Chondrocyte (in vitro differentiated cells): ENCODE data around the gene MRPL43. TPM values are rescaled to one million over a fixed set of nuclear protein-coding genes. Genes with fewer than 3 reads are reported as not detected.
A peak's percentile ranks its signal among the peaks of the same experiment; 100 is the strongest.
"Not testable (repeated sequence)": the region's sequence is repeated elsewhere in the genome, so short reads cannot be mapped to it uniquely, and the experiment has no call there.

Experiments
- DNase-seq: peaks from one replicate; pipeline ENCODE4 v3.0.0; 2021; ENCODE audit warnings: mixed read lengths, low spot score
- H3K27ac Mint-ChIP-seq: one replicate; pipeline ENCODE4 v1.8.0; 2021; ENCODE audit warnings: mild to moderate bottlenecking, moderate library complexity, mixed read lengths; ENCODE audit not compliant: unreplicated experiment
- H3K27me3 Mint-ChIP-seq: 2 replicates; pipeline ENCODE4 v1.8.0; 2021; ENCODE audit warnings: low read depth, mixed read lengths
- H3K36me3 Mint-ChIP-seq: 2 replicates; pipeline ENCODE4 v1.8.0; 2021; ENCODE audit warnings: low read depth, mixed read lengths
- H3K4me1 Mint-ChIP-seq: 2 replicates; pipeline ENCODE4 v1.8.0; 2021; ENCODE audit warnings: low read depth, mild to moderate bottlenecking, mixed read lengths
- H3K4me3 Mint-ChIP-seq: one replicate; pipeline ENCODE4 v1.8.0; 2021; ENCODE audit warnings: mild to moderate bottlenecking, moderate library complexity, mixed read lengths; ENCODE audit not compliant: unreplicated experiment
- H3K9me3 Mint-ChIP-seq: 2 replicates; pipeline ENCODE4 v1.8.0; 2021; ENCODE audit warnings: low read depth, mixed read lengths
- CTCF ChIP-seq: fragments of 200-600 bp; sonication (generic); IDR thresholded peaks from 2 replicates; pipeline ENCODE4 v1.5.0; 2021; ENCODE audit warnings: antibody characterized with exemption, mild to moderate bottlenecking, moderate library complexity
- total RNA-seq: library from RNA; stranded (reverse); gene quantifications from 3 replicates; pipeline ENCODE4 v1.2.1, GENCODE V29; 2021

Gene MRPL43
- total RNA-seq, 1 donor from 2014 or later = 54.0 TPM

DNA sequence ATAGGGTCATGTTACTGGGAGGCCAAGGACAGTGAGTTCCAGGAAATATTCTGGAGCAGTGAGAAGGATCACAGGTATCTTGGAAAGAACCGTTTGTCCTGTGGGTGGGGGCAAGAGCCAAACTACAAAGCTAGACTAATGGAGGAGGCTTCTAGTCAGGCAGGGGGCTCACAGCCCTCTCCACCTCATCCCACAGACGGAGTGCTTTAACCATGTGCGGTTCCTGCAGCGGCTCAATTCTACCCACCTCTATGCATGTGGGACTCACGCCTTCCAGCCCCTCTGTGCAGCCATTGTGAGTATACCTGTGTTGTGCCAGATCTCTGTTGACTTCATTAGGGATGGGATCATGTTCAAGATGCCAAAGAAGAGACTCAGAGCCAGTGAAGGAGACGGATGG lies 9.9 kb downstream of the MRPL43 start:
- no peak overlapping the region for H3K4me3 Mint-ChIP-seq
- H3K27ac Mint-ChIP-seq = no peak overlapping the region
- peak; percentile 46 for DNase-seq
- no peak for TF ChIP-seq CTCF
- no peaks in the 10 kb centered on the region for H3K9me3 Mint-ChIP-seq
- peaks cover 6% of the 10 kb centered on the region for H3K36me3 Mint-ChIP-seq
- H3K4me1 Mint-ChIP-seq = no peaks in the 10 kb centered on the region
- no peaks in the 10 kb centered on the region for H3K27me3 Mint-ChIP-seq

DNA sequence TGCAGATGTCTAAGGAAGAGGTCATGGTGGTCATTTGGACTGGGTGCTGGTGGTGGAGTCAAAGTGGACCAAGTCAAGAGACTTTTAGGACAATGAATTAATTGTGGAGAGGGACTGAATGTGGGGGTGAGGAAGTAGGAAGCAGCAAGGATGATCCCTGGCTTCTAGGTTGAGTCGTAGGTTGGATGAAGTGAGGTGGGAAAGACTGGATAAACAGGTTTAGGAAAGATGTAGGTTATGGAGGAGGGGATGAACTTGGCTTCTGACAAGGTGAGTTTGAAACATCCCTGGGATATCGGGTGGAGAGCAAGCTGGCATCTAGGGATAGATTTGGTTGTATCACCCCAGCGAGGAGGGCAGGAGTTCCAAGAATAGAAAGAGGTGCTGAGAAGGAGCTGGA lies 10.4 kb downstream of the MRPL43 start:
- TF ChIP-seq CTCF = no peak
- peaks cover 4% of the 10 kb centered on the region for H3K36me3 Mint-ChIP-seq
- no peak overlapping the region for H3K4me3 Mint-ChIP-seq
- no peak overlapping the region for H3K27ac Mint-ChIP-seq
- H3K4me1 Mint-ChIP-seq = no peaks in the 10 kb centered on the region
- no peaks in the 10 kb centered on the region for H3K9me3 Mint-ChIP-seq
- DNase-seq = no peak
- no peaks in the 10 kb centered on the region for H3K27me3 Mint-ChIP-seq

DNA sequence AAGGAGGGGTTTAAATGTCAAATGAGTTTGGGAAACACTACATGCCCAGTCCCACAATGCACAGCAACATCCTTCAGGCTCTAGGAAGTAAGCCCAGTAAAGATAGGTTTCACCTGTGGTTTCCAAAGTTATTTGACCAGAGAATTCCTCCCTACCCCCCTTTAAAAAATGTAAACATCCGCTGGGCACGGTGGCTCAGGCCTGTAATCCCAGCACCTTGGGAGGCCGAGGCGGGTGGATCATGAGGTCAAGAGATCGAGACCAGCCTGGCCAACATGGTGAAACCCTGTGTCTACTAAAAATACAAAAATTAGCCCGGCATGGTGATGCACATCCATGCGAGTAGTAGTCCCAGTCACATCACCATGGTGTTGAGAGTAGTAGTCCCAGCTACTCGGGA lies 11.9 kb downstream of the MRPL43 start:
- DNase-seq = peak; percentile 9
- H3K27me3 Mint-ChIP-seq, H3K9me3 Mint-ChIP-seq, H3K36me3 Mint-ChIP-seq, H3K4me3 Mint-ChIP-seq, H3K4me1 Mint-ChIP-seq, H3K27ac Mint-ChIP-seq: not testable (repeated sequence)

DNA sequence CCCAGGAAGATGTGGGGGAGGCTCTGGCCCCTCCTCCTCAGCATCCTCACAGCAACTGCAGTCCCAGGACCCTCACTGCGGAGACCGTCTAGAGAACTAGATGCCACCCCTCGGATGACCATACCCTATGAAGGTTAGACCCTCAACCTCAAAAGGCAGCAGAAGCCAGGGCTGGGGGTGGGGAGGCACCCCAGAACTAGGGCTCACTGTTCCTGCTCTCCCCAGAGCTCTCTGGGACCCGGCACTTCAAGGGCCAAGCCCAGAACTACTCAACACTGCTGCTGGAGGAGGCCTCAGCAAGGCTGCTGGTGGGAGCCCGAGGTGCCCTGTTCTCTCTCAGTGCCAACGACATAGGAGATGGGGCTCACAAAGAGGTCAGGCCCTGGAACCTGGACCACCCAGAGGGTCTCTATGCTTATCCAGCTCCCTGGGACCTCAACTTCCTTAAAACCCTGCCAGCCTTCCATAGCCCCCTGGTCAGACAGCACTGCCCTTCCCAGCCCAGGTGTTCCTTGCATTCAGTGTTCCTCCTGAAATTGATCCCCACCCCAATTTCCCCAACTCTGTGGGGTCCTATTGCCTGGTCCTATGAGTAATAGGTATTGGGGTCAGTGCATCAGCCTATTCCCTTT lies 14.3 kb downstream of the MRPL43 start:
- no peaks in the 10 kb centered on the region for H3K9me3 Mint-ChIP-seq
- no peak for TF ChIP-seq CTCF
- no peak overlapping the region for H3K4me3 Mint-ChIP-seq
- H3K4me1 Mint-ChIP-seq = peaks cover 12% of the 10 kb centered on the region
- no peak overlapping the region for H3K27ac Mint-ChIP-seq
- no peak for DNase-seq
- no peaks in the 10 kb centered on the region for H3K27me3 Mint-ChIP-seq
- H3K36me3 Mint-ChIP-seq = no peaks in the 10 kb centered on the region

GRCh38 chr10:100972115-100972903 lies 15.0 kb downstream of the MRPL43 start:
- Mint-ChIP-seq H3K4me1 (peaks cover 12% of the 10 kb centered on the region), H3K9me3 (no peaks in the 10 kb centered on the region), H3K4me3 (no peak overlapping the region), H3K27ac (no peak overlapping the region), H3K36me3 (no peaks in the 10 kb centered on the region), H3K27me3 (no peaks in the 10 kb centered on the region)
- no peak for TF ChIP-seq CTCF
- no peak for DNase-seq
